MM.1S (cell line): ENCODE results near the gene ZNF516.

Experiments used
- DNase-seq: peaks from one replicate; pipeline ENCODE4 v3.0.0-alpha.2; 2015
- H2AFZ ChIP-seq: fragments of 300-600 bp; sonication (generic); 2 replicates; pipeline ENCODE4 v1.6.0; 2016; ENCODE audit warnings: antibody characterized with exemption, low read length
- H3F3A ChIP-seq: fragments of 300-600 bp; sonication (generic); 2 replicates; pipeline ENCODE4 v1.6.1; 2016; ENCODE audit warnings: mild to moderate bottlenecking, antibody characterized with exemption, low read length, moderate library complexity, mixed read lengths; ENCODE audit not compliant: insufficient read depth
- H3K27ac ChIP-seq: fragments of 300-600 bp; sonication (generic); 2 replicates; pipeline ENCODE4 v1.5.1; 2016; ENCODE audit warnings: mild to moderate bottlenecking, low read length
- H3K27me3 ChIP-seq: fragments of 300-600 bp; sonication (generic); replicated peaks from 2 replicates; pipeline ENCODE4 v1.6.0; 2016; ENCODE audit warnings: low read length; ENCODE audit not compliant: insufficient read depth
- H3K36me3 ChIP-seq: fragments of 300-600 bp; sonication (generic); replicated peaks from 2 replicates; pipeline ENCODE4 v1.6.1; 2016; ENCODE audit warnings: mild to moderate bottlenecking, low read length, mixed read lengths; ENCODE audit not compliant: insufficient read depth
- H3K4me1 ChIP-seq: fragments of 300-600 bp; sonication (generic); 2 replicates; pipeline ENCODE4 v1.6.1; 2016; ENCODE audit warnings: low read length, mixed read lengths
- H3K4me2 ChIP-seq: fragments of 300-600 bp; sonication (generic); 2 replicates; pipeline ENCODE4 v1.6.0; 2016; ENCODE audit warnings: low read depth, low read length
- H3K4me3 ChIP-seq: fragments of 300-600 bp; sonication (generic); 2 replicates; pipeline ENCODE4 v1.5.1; 2016; ENCODE audit warnings: low read length, mixed read lengths
- H3K79me2 ChIP-seq: fragments of 300-600 bp; sonication (generic); 2 replicates; pipeline ENCODE4 v1.6.1; 2016; ENCODE audit warnings: mixed run types, low read length, mixed read lengths
- H3K9ac ChIP-seq: fragments of 300-600 bp; sonication (generic); 2 replicates; pipeline ENCODE4 v1.6.1; 2016; ENCODE audit warnings: low read length, mixed read lengths
- H3K9me2 ChIP-seq: fragments of 300-600 bp; sonication (generic); replicated peaks from 2 replicates; pipeline ENCODE4 v1.6.1; 2016; ENCODE audit warnings: mild to moderate bottlenecking, low read length, mixed read lengths; ENCODE audit not compliant: insufficient read depth
- H3K9me3 ChIP-seq: fragments of 300-600 bp; sonication (generic); replicated peaks from 2 replicates; pipeline ENCODE4 v1.6.1; 2016; ENCODE audit warnings: mild to moderate bottlenecking, low read length, mixed read lengths; ENCODE audit not compliant: insufficient read depth
- H4K20me1 ChIP-seq: fragments of 300-600 bp; sonication (generic); 2 replicates; pipeline ENCODE4 v1.6.1; 2016; ENCODE audit warnings: mild to moderate bottlenecking, low read length, moderate library complexity, mixed read lengths; ENCODE audit not compliant: insufficient read depth
- EZH2 ChIP-seq: fragments of 300-600 bp; sonication (generic); optimal IDR thresholded peaks from 2 replicates; pipeline ENCODE3; 2017; ENCODE audit warnings: low read depth, mild to moderate bottlenecking, antibody characterized with exemption, low read length, mixed read lengths
- EZH2phosphoT487 ChIP-seq: fragments of 300-600 bp; sonication (generic); IDR thresholded peaks from 2 replicates; pipeline ENCODE4 v1.6.1; 2018; ENCODE audit warnings: antibody characterized with exemption, low read length
- TF ChIP-seq, protein P1 (sequence below): fragments of 300-600 bp; sonication (generic); IDR thresholded peaks from 2 replicates; pipeline ENCODE4 v1.5.1; 2016; ENCODE audit warnings: antibody characterized with exemption, low read length, mixed read lengths

ZNF516 gene

DNA sequence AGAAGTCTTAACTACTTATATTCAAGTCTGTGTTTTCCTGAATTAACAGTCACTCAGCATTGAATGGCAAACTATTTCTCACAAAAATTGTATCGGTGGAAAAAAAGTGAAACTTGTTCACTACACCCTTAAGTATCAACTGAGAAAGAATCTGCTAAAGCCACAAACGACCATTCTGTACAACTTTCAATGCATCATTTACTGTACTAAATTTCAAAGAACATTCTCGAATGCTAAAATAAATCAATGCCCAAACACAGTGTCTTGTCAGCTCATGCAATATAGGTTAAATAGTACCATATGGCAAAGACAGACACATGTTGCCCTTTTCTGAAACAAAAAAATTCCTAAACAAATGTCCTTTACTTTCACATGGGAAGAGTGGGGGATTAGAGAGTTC lies 9.0 kb downstream of the ZNF516 start:
- Histone ChIP-seq H3K4me3 (no peak overlapping the region), H3K27ac (no peak overlapping the region), H3K9me3 (no peaks in the 10 kb centered on the region), H4K20me1 (no peaks in the 10 kb centered on the region), H3K4me2 (no peak overlapping the region), H3K4me1 (no peaks in the 10 kb centered on the region), H3K79me2 (0 out of 2 replicates have a peak, but pooled peaks cover 4% of the 10 kb centered on the region), H2AFZ (no peak overlapping the region), H3F3A (no peaks in the 10 kb centered on the region; the same call in 1 of the 2 replicates), H3K27me3 (no peaks in the 10 kb centered on the region), H3K9me2 (no peaks in the 10 kb centered on the region), H3K36me3 (no peaks in the 10 kb centered on the region), H3K9ac (no peak overlapping the region)
- no peak for DNase-seq
- TF ChIP-seq, protein P1, sequence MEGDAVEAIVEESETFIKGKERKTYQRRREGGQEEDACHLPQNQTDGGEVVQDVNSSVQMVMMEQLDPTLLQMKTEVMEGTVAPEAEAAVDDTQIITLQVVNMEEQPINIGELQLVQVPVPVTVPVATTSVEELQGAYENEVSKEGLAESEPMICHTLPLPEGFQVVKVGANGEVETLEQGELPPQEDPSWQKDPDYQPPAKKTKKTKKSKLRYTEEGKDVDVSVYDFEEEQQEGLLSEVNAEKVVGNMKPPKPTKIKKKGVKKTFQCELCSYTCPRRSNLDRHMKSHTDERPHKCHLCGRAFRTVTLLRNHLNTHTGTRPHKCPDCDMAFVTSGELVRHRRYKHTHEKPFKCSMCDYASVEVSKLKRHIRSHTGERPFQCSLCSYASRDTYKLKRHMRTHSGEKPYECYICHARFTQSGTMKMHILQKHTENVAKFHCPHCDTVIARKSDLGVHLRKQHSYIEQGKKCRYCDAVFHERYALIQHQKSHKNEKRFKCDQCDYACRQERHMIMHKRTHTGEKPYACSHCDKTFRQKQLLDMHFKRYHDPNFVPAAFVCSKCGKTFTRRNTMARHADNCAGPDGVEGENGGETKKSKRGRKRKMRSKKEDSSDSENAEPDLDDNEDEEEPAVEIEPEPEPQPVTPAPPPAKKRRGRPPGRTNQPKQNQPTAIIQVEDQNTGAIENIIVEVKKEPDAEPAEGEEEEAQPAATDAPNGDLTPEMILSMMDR, result no peak
- TF ChIP-seq EZH2phosphoT487 (no peak), EZH2 (no peak)

DNA sequence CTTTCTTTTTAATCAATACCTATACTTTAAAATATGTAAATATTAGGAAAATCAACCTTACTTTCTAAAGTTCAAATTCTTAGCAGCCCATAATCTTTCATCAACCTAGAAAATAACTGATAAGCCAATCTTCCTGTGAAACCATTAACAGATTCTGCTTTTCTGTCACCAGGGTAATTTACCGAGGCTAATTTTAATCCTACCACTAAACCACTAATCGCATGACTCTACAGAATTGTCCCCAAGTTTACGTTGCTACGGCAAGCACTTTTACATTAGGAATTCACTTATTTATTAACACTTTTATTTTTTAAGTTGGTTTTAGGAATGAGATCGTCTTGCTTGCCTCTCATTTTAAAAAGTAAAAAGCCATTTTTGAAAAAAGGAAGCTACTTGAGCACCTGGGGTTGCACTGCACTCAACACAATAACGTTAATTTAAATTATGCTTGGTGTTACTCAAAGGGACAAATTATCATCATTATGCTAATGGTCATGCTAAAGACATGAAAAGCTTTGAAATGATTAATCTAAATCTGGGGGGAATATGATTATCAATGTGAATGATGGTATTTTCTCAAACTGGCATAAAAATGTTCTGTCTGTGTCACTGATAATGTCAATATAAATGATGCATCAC lies 10.2 kb downstream of the ZNF516 start:
- Histone ChIP-seq H3K36me3 (no peaks in the 10 kb centered on the region), H3K9me2 (no peaks in the 10 kb centered on the region), H3K9ac (no peak overlapping the region), H3F3A (no peaks in the 10 kb centered on the region), H3K9me3 (no peaks in the 10 kb centered on the region), H3K4me3 (no peak overlapping the region), H3K4me1 (no peaks in the 10 kb centered on the region), H3K79me2 (0 out of 2 replicates have a peak, but pooled peaks cover 4% of the 10 kb centered on the region), H3K27ac (no peak overlapping the region), H3K4me2 (no peak overlapping the region), H2AFZ (no peak overlapping the region), H3K27me3 (no peaks in the 10 kb centered on the region), H4K20me1 (no peaks in the 10 kb centered on the region)
- TF ChIP-seq EZH2phosphoT487 (no peak), EZH2 (no peak)
- TF ChIP-seq, protein P1, result no peak
- DNase-seq, result no peak

DNA sequence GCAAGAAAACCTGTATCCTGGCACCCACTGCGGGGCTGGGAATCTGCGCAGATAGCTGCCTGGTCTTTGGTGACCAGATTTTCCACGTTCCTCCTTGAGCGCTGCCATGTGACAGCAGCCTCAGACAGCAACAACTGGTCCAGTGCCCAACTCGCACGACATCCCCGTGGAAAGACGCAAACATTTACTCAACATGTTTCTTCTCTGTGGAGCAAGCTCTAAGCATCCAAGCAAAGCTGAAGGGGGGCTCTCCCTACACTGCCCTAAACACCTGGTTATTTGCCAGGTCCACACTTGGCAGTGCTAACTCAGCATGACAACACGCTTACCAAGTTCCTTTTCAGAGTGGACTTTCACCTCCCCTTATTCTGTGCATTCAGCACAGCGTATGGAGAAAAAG lies 11.3 kb downstream of the ZNF516 start:
- no peaks in the 10 kb centered on the region for H4K20me1 ChIP-seq
- H2AFZ ChIP-seq, result no peak overlapping the region
- no peak overlapping the region for H3K4me2 ChIP-seq
- no peaks in the 10 kb centered on the region for H3K4me1 ChIP-seq
- TF ChIP-seq EZH2 (no peak), EZH2phosphoT487 (no peak)
- TF ChIP-seq, protein P1, result no peak
- H3K27me3 ChIP-seq, result no peaks in the 10 kb centered on the region
- no peaks in the 10 kb centered on the region for H3K9me3 ChIP-seq
- H3K9me2 ChIP-seq, result no peaks in the 10 kb centered on the region
- no peak overlapping the region for H3K4me3 ChIP-seq
- H3K9ac ChIP-seq, result no peak overlapping the region
- no peaks in the 10 kb centered on the region for H3K36me3 ChIP-seq
- H3F3A ChIP-seq, result no peaks in the 10 kb centered on the region
- H3K79me2 ChIP-seq, result 0 out of 2 replicates have a peak, but pooled peaks cover 4% of the 10 kb centered on the region
- no peak overlapping the region for H3K27ac ChIP-seq
- no peak for DNase-seq
